ENCODE results near the gene SLC24A3.

SLC24A3 gene

GRCh38 chr20:19668418-19668817, 456.0 kb downstream of the SLC24A3 start:
- H3K9me3 ChIP-seq (ENCODE audit: control insufficient read depth, insufficient read depth, low read depth, low read length), result no peaks in the 10 kb centered on the region
- POLR2A ChIA-PET, result no interaction called here
- H3K36me3 ChIP-seq (ENCODE audit: control insufficient read depth in 2 of 2, insufficient read depth in 1 of 2, low read length in 2 of 2), result no peaks in the 10 kb centered on the region
- no peak overlapping the region for H3K4me3 ChIP-seq (ENCODE audit: low read depth, low read length)
- H3K4me1 ChIP-seq (ENCODE audit: control insufficient read depth, insufficient read depth, low read length), result no peaks in the 10 kb centered on the region
- H3K27ac ChIP-seq (ENCODE audit: extremely low read depth, low read depth, low read length), result no peak overlapping the region
- no peak for TF ChIP-seq ZNF311 (tag by site-specific recombination; IDR thresholded peaks at IDR 0.05; ENCODE audit: borderline replicate concordance)
- TF ChIP-seq, protein P1, sequence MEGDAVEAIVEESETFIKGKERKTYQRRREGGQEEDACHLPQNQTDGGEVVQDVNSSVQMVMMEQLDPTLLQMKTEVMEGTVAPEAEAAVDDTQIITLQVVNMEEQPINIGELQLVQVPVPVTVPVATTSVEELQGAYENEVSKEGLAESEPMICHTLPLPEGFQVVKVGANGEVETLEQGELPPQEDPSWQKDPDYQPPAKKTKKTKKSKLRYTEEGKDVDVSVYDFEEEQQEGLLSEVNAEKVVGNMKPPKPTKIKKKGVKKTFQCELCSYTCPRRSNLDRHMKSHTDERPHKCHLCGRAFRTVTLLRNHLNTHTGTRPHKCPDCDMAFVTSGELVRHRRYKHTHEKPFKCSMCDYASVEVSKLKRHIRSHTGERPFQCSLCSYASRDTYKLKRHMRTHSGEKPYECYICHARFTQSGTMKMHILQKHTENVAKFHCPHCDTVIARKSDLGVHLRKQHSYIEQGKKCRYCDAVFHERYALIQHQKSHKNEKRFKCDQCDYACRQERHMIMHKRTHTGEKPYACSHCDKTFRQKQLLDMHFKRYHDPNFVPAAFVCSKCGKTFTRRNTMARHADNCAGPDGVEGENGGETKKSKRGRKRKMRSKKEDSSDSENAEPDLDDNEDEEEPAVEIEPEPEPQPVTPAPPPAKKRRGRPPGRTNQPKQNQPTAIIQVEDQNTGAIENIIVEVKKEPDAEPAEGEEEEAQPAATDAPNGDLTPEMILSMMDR (tag by site-specific recombination; IDR thresholded peaks at IDR 0.05), result no peak
- no peak for TF ChIP-seq GLI4 (tag by site-specific recombination; IDR thresholded peaks at IDR 0.05)
- no peak for TF ChIP-seq ZNF776 (tag by site-specific recombination; IDR thresholded peaks at IDR 0.05; ENCODE audit: borderline replicate concordance)
- no peak for TF ChIP-seq ZNF433 (tag by site-specific recombination; IDR thresholded peaks at IDR 0.05; ENCODE audit: low read depth)
- TF ChIP-seq, protein P2, sequence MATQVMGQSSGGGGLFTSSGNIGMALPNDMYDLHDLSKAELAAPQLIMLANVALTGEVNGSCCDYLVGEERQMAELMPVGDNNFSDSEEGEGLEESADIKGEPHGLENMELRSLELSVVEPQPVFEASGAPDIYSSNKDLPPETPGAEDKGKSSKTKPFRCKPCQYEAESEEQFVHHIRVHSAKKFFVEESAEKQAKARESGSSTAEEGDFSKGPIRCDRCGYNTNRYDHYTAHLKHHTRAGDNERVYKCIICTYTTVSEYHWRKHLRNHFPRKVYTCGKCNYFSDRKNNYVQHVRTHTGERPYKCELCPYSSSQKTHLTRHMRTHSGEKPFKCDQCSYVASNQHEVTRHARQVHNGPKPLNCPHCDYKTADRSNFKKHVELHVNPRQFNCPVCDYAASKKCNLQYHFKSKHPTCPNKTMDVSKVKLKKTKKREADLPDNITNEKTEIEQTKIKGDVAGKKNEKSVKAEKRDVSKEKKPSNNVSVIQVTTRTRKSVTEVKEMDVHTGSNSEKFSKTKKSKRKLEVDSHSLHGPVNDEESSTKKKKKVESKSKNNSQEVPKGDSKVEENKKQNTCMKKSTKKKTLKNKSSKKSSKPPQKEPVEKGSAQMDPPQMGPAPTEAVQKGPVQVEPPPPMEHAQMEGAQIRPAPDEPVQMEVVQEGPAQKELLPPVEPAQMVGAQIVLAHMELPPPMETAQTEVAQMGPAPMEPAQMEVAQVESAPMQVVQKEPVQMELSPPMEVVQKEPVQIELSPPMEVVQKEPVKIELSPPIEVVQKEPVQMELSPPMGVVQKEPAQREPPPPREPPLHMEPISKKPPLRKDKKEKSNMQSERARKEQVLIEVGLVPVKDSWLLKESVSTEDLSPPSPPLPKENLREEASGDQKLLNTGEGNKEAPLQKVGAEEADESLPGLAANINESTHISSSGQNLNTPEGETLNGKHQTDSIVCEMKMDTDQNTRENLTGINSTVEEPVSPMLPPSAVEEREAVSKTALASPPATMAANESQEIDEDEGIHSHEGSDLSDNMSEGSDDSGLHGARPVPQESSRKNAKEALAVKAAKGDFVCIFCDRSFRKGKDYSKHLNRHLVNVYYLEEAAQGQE (tag by site-specific recombination; IDR thresholded peaks at IDR 0.05), result no peak
- no peak for TF ChIP-seq ZNF664 (tag by site-specific recombination; IDR thresholded peaks at IDR 0.05)
- TF ChIP-seq SP3 (tag by site-specific recombination; IDR thresholded peaks at IDR 0.05), result no peak
- TF ChIP-seq, protein P3, sequence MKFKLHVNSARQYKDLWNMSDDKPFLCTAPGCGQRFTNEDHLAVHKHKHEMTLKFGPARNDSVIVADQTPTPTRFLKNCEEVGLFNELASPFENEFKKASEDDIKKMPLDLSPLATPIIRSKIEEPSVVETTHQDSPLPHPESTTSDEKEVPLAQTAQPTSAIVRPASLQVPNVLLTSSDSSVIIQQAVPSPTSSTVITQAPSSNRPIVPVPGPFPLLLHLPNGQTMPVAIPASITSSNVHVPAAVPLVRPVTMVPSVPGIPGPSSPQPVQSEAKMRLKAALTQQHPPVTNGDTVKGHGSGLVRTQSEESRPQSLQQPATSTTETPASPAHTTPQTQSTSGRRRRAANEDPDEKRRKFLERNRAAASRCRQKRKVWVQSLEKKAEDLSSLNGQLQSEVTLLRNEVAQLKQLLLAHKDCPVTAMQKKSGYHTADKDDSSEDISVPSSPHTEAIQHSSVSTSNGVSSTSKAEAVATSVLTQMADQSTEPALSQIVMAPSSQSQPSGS (tag by site-specific recombination; IDR thresholded peaks at IDR 0.05; ENCODE audit: low read depth), result no peak
- TF ChIP-seq ZNF416 (tag by site-specific recombination; IDR thresholded peaks at IDR 0.05), result no peak
- TF ChIP-seq ZFP3 (tag by site-specific recombination; IDR thresholded peaks at IDR 0.05; ENCODE audit: low read depth), result no peak
- TF ChIP-seq ZNF580 (tag by site-specific recombination; IDR thresholded peaks at IDR 0.05), result no peak
- TF ChIP-seq KLF1 (tag by site-specific recombination; IDR thresholded peaks at IDR 0.05), result no peak
- TF ChIP-seq PRDM2 (tag by site-specific recombination; IDR thresholded peaks at IDR 0.05; ENCODE audit: borderline replicate concordance), result no peak
- TF ChIP-seq ZNF223 (tag by site-specific recombination; IDR thresholded peaks at IDR 0.05), result no peak
- no peak for TF ChIP-seq ZNF514 (tag by site-specific recombination; IDR thresholded peaks at IDR 0.05)
- TF ChIP-seq ZNF140 (tag by site-specific recombination; IDR thresholded peaks at IDR 0.05), result no peak
- TF ChIP-seq ZNF335 (tag by site-specific recombination; conservative IDR thresholded peaks at IDR 0.05), result no peak
- no peak for TF ChIP-seq ZSCAN16 (tag by site-specific recombination; IDR thresholded peaks at IDR 0.05)
- TF ChIP-seq PBX3 (CRISPR knock-in tag; IDR thresholded peaks at IDR 0.05), result no peak
- CTCF ChIA-PET, result interaction anchor here (0.7 kb wide), 1 partner anchor 12 kb away, joined by 3 read pairs; no protein-coding TSS in a partner anchor
